Stimulated activated CD4-positive, alpha-beta T cell treated with anti-CD3 and anti-CD28 coated beads, Interleukin-15, amount 100 ng/mL, for 24 hours (primary cell): ENCODE measurements around the gene MRM3.
A peak's percentile ranks its signal among the peaks of the same experiment; 100 is the strongest.
"Not testable (repeated sequence)": the region's sequence is repeated elsewhere in the genome, so short reads cannot be mapped to it uniquely, and the experiment has no call there.

Experiments
- DNase-seq: peaks from one replicate; pipeline ENCODE4 v3.0.0-alpha.2; 2020

The MRM3 gene

DNA sequence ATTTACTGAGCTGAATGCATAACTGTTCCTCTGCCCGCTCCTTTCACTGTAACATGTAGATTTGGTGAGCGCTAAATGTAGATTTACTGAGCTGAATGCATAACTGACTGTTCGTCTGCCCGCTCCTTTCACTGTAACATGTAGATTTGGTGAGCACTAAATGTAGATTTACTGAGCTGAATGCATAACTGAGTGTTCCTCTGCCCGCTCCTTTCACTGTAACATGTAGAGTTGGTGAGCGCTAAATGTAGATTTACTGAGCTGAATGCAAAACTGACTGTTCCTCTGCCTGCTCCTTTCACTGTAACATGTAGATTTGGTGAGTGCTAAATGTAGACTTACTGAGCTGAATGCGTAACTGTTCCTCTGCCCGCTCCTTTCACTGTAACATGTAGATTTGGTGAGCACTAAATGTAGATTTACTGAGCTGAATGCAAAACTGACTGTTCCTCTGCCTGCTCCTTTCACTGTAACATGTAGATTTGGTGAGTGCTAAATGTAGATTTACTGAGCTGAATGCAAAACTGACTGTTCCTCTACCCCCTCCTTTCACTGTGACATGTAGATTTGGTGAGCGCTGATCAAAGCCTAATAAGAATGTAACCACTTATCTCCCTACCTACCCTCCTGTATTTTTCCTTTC is 26.7 kb upstream of the MRM3 start:
- DNase-seq, result not testable (repeated sequence)

DNA sequence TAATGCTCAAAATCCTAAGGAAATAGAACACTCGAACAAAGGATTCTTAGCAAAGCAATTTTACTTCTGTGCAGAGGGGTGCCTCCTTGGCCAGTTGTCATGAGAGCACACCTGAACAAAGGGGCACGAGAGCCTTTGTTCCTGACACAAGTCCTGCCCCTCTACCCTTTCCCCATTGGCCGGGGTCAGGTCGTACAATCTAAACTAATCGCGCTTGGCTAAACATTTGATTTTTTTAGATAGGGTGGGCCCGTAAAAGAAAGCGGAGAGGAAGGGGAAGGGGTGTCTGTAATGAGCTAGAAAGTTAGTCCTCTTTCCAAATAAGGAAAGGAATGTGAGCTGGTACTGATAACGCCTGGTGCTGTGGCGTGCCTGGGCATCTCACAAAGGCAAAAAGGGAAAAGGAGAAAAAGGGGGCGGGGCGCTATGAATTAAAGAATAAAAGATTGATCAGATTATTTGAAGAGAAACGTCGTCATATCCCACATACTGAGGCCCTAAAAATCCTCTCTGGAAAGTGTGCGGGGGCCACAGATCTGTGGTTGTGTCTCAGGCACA is 26.1 kb upstream of the MRM3 start:
- not testable (repeated sequence) for DNase-seq

DNA sequence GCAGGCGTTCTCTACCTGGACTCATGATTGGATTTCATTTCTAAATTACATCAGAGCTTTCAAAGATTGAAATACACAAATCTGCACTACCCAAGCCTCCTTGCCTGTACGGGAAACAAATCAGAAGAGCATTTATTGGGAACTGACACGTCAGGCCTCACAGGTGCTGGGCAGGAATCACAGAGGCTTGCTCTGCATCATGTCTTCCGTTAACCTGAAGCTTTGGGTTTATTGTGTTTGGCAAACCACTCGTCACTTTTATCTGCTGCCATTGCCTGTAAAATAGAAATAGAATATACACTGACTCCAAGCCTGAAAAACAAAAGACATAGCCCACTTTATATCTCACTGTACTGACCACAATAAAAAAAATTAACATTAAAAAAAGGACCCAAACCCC is 22.2 kb upstream of the MRM3 start:
- DNase-seq, result no peak

DNA sequence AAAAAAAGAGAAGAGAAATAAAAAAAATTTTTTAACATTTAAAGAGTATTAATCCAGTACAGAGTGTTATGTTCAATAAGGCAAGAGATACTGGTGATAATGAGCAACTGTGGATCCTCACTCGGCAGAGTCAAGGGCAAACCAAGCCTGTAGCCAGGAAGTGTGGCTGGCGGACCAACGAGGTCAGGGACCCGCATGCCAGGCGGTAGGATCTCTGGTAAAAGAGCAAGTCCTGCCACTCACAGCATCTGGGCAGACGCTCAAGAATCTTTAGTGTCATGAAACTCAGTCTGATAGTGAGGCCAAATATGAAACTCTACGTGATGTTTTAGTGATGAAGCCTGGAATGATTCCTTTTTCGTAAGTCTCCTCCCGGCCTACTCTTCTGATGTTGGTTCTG is 21.8 kb upstream of the MRM3 start:
- DNase-seq, result no peak

DNA sequence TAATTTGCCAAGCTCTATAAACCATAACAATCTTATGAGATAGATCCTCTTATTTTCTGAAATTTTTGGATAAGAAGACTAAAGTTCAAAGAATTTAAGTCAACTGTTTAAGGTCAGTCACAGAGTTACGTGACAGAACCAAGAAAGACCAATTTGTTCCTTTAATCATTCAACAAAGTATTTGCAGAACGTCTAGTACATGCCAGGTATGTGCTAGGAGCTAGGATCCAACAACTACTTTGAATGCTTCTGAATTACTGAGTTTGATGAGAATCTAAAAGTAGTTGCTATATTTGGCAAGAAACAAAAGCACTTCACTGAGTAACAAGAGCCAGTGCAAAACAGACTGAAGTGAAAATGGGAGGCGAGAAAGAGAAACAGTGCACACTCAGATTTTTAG is 15.1 kb upstream of the MRM3 start:
- DNase-seq, result no peak

DNA sequence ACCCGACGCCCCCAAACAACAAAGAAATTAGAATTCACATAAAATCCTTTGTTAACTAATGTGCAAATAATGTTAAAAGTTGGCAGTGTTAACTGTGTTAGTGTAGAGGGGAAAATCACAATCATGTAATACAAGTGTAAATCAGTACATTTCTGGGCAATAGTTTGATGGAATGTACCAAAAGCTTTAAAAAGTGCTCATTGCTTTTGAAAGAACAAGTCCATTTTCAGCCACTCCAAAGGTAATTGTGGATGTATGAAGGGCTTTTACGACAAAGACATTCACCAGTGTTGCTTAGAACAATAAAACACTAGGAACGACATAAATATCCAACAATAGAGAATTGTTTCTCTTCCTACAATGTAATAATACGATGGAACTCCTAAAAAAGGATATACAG is 9.1 kb upstream of the MRM3 start:
- DNase-seq, result no peak

DNA sequence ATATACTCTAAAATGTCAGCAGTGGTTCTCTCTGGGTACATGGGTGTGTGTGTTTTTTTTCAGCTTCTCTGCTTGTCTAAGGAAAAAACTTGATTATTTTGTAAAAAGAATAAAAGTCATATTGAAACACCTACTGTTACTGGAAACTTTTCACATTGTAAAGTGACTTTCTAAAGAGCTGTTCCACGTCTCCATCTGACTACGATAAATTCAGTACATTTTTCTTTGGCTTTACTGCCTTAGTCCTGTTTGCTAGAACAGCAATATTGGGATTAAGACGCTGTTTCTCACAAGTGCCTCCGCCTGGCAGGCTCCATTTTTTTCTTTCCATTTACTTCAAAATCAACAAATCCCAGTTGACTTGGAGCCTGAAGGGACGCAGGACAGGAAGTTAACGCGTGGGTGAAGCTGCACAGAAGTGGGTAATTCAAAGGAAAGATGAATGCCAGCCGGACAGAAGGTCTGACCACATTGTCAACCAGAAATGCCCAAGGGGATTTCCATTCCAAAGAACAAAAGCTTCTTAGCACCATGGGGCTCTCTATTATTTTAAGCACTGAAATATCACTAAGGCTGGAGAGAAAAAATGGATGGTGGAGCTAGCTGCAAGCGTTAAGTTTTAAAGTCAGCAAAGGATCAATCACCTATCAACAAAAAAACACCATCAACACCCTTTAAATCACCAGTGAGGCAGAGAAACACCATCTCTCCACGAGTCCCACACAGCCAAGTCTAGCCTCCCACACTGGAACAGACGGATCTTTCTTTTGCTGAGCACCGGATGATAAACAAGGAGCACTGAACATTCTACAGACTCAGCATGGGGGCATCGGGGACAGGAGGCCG is 8.5 kb upstream of the MRM3 start:
- DNase-seq, result peak; percentile 31

DNA sequence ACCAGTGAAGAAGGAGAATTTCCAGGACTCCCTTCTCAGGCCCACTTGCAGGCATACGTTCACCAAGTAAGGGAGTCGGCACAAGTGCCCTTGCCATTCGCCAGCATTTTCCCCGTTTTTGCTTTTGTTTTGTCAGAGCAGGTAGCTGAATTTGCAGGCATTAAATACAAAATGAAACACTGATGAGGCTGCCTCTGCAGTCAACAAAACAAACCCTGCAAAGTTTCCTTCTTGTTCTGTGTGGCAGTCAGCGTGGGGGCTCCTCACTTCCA is 7.9 kb upstream of the MRM3 start:
- DNase-seq, result no peak

DNA sequence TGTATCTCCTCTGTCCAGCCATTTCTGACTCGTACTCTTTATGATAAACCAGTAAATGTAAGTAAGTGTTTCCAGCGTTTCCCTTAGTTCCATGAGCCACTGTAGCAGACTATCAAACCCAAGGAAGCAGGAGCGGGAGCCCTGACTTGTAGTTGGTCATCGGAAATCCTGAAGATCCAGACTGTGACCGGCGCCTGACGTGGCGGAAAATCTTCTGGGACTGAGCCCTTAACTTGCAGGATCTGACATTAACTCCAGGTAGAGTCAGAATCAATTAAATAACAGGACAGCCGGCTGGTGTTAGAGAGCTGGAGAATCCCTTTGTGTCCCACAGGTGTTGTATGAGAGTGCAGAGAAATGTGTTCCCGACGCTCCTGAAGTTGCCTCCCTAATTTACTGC is 4.1 kb upstream of the MRM3 start:
- DNase-seq, result no peak

DNA sequence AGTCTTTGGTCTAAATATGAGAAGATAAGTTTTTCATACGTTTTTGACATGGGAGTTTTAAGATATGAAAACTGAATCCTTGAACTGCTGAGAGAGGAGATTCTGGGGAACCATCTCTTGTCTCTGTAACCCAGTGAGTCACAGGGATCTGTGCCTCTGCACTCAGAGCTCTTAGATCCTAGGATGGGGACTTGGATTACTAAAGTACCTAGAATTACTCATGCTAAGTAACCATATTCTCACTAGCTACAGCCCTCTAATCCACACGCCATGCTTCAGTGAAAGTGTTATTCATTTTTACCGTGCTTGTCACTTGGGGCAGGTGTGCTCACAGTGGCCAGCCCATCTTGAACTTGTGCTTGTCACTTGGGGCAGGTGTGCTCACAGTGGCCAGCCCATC is 2.0 kb downstream of the MRM3 start:
- no peak for DNase-seq

DNA sequence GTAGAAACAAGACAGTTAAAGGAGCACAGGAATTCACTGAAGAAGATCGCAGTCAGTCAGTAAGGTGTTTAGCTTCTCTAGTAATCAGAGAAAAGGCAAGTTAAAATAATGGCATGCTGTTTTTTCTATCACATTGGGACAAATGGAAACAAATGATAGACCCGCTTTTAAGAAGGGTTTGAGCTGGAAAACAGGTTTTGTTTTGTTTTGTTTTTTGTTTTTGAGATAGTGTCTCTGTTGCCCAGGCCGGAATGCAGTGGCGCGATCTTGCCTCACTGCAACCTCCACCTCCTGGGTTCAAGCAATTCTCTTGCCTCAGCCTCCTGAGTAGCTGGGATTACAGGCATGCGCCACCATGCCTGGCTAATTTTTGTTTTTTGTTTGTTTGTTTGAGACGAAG is 3.7 kb downstream of the MRM3 start:
- not testable (repeated sequence) for DNase-seq

DNA sequence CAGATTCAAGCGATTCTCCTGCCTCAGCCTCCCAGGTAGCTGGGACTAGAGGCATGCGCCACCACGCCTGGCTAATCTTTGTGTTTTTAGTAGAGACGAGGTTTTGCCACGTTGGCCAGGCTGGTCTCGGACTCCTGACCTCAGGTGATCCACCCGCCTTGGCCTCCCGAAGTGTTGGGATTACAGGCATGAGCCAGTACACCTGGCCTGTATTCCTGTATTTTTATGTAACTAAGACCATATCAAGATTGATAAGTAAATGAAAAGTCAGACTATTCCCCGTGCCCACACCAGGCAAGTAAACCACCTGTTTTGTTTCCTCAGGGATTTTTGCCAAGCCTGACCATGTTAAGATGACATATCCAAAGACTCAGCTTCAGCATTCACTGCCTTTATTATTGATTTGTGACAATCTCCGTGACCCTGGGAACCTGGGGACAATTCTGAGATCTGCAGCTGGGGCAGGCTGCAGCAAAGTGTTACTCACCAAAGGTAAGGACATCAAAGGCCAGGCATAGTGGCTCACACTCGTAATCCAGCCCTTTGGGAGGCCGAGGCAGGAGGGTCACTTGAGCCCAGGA is 5.6 kb downstream of the MRM3 start:
- DNase-seq, result no peak

DNA sequence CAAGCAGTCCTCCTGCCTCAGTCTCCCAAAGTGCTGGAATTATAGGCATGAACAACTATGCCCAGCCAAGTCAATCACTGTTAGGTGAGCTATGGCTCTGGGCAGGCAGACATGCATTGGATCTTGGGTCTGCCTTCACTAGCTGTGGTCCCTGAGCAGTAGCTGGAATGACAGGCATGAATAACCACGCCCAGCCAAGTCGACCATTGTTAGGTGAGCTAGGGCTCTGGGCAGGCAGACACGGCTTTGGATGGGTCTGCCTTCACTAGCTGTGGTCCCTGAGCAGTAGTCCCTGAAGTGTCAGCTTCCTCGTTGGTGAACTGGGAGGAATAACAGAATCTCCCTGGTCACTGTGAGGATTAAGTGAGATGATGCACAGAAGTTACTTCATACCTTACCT is 6.4 kb downstream of the MRM3 start:
- no peak for DNase-seq

DNA sequence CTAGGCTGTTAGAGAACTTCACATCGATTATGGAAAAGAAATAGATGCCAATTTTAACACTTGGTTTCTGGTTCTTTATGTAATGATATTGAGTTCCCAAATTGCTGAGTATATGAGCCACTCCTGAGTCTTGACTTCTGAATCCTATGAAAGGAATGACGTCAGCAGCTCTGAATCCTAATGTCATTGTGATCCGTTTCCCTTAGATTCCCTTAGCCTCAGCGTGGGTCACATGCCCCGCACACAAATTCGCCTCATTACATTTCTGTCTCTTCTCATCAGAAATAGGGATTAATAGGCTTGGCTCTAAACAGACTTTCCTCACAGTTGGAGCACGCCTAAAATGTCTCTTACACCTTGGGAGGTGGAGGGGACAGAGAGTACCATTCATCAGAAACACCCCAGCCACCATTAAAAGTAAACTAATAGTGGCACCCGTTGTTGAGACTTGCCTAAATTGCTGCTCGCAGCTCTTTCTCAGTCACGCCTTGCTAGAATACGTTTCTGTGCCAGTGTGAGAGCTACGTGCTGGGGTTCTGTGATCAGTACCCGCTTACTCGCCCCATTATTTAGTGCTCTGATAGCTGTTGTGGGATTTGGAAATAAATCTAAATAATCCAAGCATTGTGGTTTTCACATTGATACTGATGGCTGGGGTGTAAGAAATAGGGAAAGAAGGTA is 7.1 kb downstream of the MRM3 start:
- DNase-seq, result no peak

DNA sequence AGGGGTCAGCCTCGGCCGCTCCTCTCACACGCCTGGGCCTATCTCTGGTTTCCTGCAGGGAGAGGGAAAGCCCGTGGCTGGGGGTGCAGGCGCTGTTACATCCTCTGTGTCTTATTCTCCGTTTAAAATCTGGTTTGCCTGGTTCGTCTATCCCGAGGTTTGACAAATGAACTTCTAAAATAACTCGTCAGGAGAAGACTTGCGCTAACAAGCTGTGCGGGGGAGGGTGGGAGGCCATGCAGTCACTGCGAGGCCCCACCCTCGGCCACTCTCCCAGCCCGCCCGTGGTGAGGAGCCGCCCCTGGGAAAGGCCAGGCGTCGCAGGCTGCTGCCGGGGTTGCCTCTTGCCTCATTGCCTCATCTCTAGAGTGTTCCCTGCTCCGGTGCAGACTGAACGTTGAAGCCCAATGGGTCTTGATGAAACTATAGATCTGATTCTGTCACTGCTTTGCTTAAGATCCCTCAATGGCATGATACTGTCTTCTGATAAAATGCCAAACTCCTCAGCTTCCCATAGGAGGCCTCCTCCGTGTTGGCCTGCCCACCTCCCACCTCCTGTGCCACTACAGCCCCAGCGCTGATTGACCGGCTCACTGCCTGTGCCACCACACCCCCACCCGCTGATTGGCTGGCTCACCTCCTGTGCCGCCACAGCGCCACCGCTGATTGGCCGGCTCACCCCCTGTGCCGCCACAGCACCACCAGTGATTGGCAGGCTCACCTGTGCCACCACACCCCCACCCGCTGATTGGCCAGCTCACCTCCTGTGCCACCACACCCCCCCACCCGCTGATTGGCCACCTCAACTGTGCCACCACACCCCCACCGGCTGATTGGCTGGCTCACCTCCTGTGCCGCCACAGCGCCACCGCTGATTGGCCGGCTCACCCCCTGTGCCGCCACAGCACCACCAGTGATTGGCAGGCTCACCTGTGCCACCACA is 8.0 kb downstream of the MRM3 start:
- not testable (repeated sequence) for DNase-seq

DNA sequence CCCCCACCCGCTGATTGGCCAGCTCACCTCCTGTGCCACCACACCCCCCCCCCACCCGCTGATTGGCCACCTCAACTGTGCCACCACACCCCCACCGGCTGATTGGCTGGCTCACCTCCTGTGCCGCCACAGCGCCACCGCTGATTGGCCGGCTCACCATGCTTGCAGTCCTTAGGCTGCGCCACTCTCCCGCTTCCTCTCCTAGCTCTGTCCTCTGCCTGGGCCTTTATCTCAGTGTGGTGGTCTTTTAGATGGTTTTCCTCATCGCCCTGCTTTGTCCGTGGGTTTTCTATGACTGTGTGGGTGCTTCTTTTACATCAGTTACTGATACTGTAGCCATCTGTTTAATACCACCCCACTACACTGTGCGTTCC is 8.7 kb downstream of the MRM3 start:
- not testable (repeated sequence) for DNase-seq

DNA sequence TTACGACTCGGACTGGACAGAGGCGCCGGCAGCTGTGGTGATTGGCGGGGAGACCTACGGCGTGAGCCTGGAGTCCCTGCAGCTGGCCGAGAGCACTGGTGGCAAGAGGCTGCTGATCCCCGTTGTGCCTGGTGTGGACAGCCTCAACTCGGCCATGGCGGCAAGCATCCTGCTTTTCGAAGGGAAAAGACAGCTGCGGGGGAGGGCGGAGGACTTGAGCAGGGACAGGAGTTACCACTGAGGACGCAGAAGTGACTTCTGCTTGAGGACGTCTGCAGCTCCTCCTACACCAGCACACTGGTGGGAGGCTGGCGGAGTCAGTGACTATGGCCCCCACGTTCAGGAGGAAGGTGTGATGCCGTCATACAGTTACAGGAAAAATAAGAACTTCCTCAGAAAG is 9.7 kb downstream of the MRM3 start:
- no peak for DNase-seq

DNA sequence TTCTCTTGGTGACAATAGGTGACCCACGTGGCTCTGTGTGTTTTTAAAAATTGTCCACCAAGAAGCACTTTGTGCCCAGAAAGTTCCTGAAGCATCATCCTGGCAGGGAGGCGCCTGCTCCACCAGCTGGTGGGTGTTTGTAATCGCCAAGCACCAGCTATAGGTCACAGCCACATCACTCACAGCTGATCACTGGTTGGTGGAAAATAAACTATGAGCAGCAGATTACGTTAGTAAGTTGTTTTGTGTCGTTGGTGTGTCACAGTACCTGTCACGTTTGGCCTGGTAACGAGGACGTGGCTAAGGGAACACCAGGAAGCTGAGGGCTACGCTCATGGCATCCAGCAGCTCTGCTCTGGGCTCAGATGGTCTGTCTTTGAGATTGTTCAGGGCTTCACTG is 10.1 kb downstream of the MRM3 start:
- no peak for DNase-seq

DNA sequence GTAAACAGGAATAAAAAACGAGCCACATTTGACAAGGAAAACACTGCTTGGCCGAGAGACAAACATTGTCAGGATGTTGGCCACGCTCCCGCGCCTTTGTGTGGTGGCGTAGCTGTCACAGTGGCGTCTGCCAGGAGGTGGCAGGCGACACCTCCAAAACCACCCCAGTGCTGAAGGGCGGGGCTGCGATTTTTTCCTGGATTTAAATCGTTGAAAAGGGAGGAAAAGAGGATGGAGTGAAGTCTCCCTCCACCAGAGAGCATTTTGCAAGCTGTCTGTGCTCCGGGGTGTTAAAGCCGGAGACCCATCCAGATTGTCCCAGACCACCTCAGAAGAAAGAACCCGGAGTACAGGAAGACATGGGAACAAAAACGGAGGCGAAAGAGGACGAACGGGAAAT is 12.7 kb downstream of the MRM3 start:
- peak; percentile 63 for DNase-seq

DNA sequence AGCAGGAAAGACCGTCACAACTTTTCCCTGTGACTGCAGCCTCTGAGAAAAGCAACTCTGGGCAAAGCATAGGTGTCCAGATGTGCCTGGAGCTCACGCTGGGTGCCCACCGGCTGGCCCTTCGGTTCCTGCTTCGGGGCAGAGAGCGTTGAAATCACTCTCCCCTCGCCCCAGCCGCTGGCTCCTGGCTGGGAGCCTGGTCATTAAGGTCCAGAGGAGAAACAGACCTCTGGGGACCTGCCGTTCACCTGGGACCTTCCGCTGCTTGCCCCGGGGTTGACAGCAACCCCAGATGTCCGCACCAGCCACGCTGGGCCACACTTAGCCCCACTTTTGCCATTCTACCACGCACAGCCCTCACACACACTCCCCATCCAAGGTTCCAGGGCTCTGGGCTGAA is 13.1 kb downstream of the MRM3 start:
- no peak for DNase-seq

DNA sequence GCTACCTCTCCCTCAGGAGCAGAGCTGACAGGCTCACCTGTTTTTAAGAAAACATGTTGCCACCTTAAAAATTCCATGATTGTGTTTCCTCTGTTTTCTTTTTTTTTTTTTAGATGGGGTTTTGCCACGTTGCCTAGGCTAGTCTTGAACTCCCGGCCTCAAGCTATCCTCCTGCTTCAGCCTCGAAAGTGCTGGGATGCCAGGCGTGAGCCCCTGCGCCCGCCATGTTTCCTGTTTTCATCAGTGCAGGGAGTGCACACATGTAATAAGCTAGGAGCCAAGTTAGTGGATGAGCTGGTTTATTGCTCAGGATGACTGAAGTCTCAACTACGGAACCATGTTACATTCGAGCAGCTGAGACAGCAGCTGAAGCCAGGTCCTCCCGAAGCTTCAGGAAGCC is 13.6 kb downstream of the MRM3 start:
- no peak for DNase-seq

DNA sequence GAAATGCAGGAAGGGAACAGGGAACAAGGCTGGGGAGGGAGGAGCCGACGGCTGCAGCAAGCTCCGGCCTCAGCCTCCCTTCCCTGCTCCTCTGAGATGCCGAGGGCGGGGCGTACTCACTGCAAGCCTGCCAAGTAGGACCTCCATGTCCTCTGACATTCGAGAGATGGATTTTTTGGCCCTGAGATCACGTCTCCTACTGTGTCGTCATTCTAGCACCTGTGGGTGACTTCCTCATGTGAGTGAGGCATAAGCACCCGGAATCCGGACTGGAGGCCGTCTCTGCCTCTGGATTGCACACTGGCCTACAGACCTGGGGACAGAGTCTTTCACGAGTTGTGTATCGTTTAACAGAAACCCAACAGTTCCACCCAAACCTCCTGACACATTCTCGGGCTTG is 14.5 kb downstream of the MRM3 start:
- DNase-seq, result no peak
